ENCODE measurements around the gene MSL2.
"Not testable (repeated sequence)": the region's sequence is repeated elsewhere in the genome, so short reads cannot be mapped to it uniquely, and the experiment has no call there.

Gene MSL2

GRCh38 chr3:136209921-136210320 lies 13.8 kb upstream of the MSL2 start:
- no peak overlapping the region for H3K27ac ChIP-seq (ENCODE audit: low read depth, low read length, poor library complexity, severe bottlenecking)
- TF ChIP-seq CTCF (IDR thresholded peaks at IDR 0.05; ENCODE audit: low read length) = no peak
- TF ChIP-seq EZH2 (IDR thresholded peaks at IDR 0.05; ENCODE audit: borderline replicate concordance, low read length) = no peak
- H3K4me1 ChIP-seq (ENCODE audit: insufficient read depth, low read length, severe bottlenecking) = no peaks in the 10 kb centered on the region
- no peaks in the 10 kb centered on the region for H3K36me3 ChIP-seq (ENCODE audit: insufficient read depth, low read length)
- H3K9ac ChIP-seq (ENCODE audit: low read length) = no peak overlapping the region
- H2AFZ ChIP-seq (ENCODE audit: low read length) = no peak overlapping the region
- H3K4me2 ChIP-seq (ENCODE audit: low read length) = no peak overlapping the region
- no peaks in the 10 kb centered on the region for H3F3A ChIP-seq (ENCODE audit: insufficient read depth, low read length)
- no peaks in the 10 kb centered on the region for H3K9me3 ChIP-seq (ENCODE audit: low read length)
- H4K20me1 ChIP-seq (ENCODE audit: insufficient read depth, low read length) = no peaks in the 10 kb centered on the region
- no peaks in the 10 kb centered on the region for H3K79me2 ChIP-seq (ENCODE audit: insufficient read depth, low read length)
- no peaks in the 10 kb centered on the region for H3K9me2 ChIP-seq (ENCODE audit: low read depth, low read length)
- H3K27me3 ChIP-seq (ENCODE audit: insufficient read depth, low read length) = 0 out of 2 replicates have a peak, but pooled peaks cover 4% of the 10 kb centered on the region
- no peak overlapping the region for H3K4me3 ChIP-seq (ENCODE audit: low read depth, low read length, poor library complexity, severe bottlenecking)

- no peak overlapping the region for H3K4me3 ChIP-seq (ENCODE audit: low read depth, low read length, poor library complexity, severe bottlenecking)
- 0 out of 2 replicates have a peak, but pooled peaks cover 4% of the 10 kb centered on the region for H3K27me3 ChIP-seq (ENCODE audit: insufficient read depth, low read length)
- H3K9me2 ChIP-seq (ENCODE audit: low read depth, low read length) = no peaks in the 10 kb centered on the region
- no peak for TF ChIP-seq CTCF (IDR thresholded peaks at IDR 0.05; ENCODE audit: low read length)
- no peak for TF ChIP-seq EZH2 (IDR thresholded peaks at IDR 0.05; ENCODE audit: borderline replicate concordance, low read length)
- no peak overlapping the region for H3K9ac ChIP-seq (ENCODE audit: low read length)
- no peak overlapping the region for H3K4me2 ChIP-seq (ENCODE audit: low read length)
- no peak overlapping the region for H2AFZ ChIP-seq (ENCODE audit: low read length)
- no peaks in the 10 kb centered on the region for H3K9me3 ChIP-seq (ENCODE audit: low read length)
- no peaks in the 10 kb centered on the region for H3F3A ChIP-seq (ENCODE audit: insufficient read depth, low read length)
- no peaks in the 10 kb centered on the region for H3K36me3 ChIP-seq (ENCODE audit: insufficient read depth, low read length)
- H3K79me2 ChIP-seq (ENCODE audit: insufficient read depth, low read length) = no peaks in the 10 kb centered on the region
- no peak overlapping the region for H3K27ac ChIP-seq (ENCODE audit: low read depth, low read length, poor library complexity, severe bottlenecking)
- no peaks in the 10 kb centered on the region for H4K20me1 ChIP-seq (ENCODE audit: insufficient read depth, low read length)
- H3K4me1 ChIP-seq (ENCODE audit: insufficient read depth, low read length, severe bottlenecking) = no peaks in the 10 kb centered on the region
These were observed 11.5 kb upstream of the MSL2 start for GRCh38 chr3:136207489-136208115.

GRCh38 chr3:136199219-136199618 lies 3.1 kb upstream of the MSL2 start:
- not testable (repeated sequence) for H3K27ac ChIP-seq (ENCODE audit: low read depth, low read length, poor library complexity, severe bottlenecking); H2AFZ ChIP-seq (ENCODE audit: low read length); H3F3A ChIP-seq (ENCODE audit: insufficient read depth, low read length); H4K20me1 ChIP-seq (ENCODE audit: insufficient read depth, low read length); H3K9ac ChIP-seq (ENCODE audit: low read length); H3K4me3 ChIP-seq (ENCODE audit: low read depth, low read length, poor library complexity, severe bottlenecking); H3K27me3 ChIP-seq (ENCODE audit: insufficient read depth, low read length); H3K9me3 ChIP-seq (ENCODE audit: low read length); H3K9me2 ChIP-seq (ENCODE audit: low read depth, low read length); H3K4me2 ChIP-seq (ENCODE audit: low read length)
- peaks cover 20% of the 10 kb centered on the region for H3K36me3 ChIP-seq (ENCODE audit: insufficient read depth, low read length)
- peaks cover 15% of the 10 kb centered on the region for H3K4me1 ChIP-seq (ENCODE audit: insufficient read depth, low read length, severe bottlenecking)
- peaks cover 14% of the 10 kb centered on the region for H3K79me2 ChIP-seq (ENCODE audit: insufficient read depth, low read length)

GRCh38 chr3:136198462-136199078 lies 2.4 kb upstream of the MSL2 start:
- not testable (repeated sequence) for H2AFZ ChIP-seq (ENCODE audit: low read length); H3K9me2 ChIP-seq (ENCODE audit: low read depth, low read length); H3K27me3 ChIP-seq (ENCODE audit: insufficient read depth, low read length); H3F3A ChIP-seq (ENCODE audit: insufficient read depth, low read length); H3K4me2 ChIP-seq (ENCODE audit: low read length); H3K9me3 ChIP-seq (ENCODE audit: low read length); H3K9ac ChIP-seq (ENCODE audit: low read length); H3K27ac ChIP-seq (ENCODE audit: low read depth, low read length, poor library complexity, severe bottlenecking); H4K20me1 ChIP-seq (ENCODE audit: insufficient read depth, low read length); H3K4me3 ChIP-seq (ENCODE audit: low read depth, low read length, poor library complexity, severe bottlenecking)
- Histone ChIP-seq H3K4me1 (ENCODE audit: insufficient read depth, low read length, severe bottlenecking) (peaks cover 15% of the 10 kb centered on the region), H3K36me3 (ENCODE audit: insufficient read depth, low read length) (peaks cover 27% of the 10 kb centered on the region), H3K79me2 (ENCODE audit: insufficient read depth, low read length) (peaks cover 20% of the 10 kb centered on the region)

All from OCI-LY1 (cell line).